HG03457 (cell line): ENCODE measurements around the gene MEGF11.
"Not testable (repeated sequence)": the region's sequence is repeated elsewhere in the genome, so short reads cannot be mapped to it uniquely, and the experiment has no call there.

Experiments
- ATAC-seq: cut with Tn5 transposase; IDR thresholded peaks from one replicate; pipeline ENCODE4 v1.9.1; 2021; ENCODE audit warnings: moderate number of reproducible peaks; ENCODE audit not compliant: unreplicated experiment

The MEGF11 gene

DNA sequence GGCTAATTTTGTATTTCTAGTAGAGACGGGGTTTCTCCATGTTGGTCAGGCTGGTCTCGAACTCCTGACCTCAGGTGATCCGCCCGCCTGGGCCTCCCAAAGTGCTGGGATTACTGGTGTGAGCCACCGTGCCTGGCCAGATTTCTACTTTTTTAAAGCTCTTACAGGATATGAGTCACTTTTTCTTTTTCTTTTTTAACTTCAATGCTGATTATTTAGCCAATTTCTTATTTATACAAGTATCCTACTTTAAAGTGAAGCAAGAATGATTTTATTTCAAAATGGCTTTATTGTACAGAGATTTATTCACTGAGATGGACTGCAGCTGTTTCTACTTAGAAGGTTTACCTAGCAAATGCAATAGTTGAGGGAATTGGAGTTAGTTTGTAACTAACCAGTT, 381.0 kb downstream of the MEGF11 start:
- not testable (repeated sequence) for ATAC-seq

DNA sequence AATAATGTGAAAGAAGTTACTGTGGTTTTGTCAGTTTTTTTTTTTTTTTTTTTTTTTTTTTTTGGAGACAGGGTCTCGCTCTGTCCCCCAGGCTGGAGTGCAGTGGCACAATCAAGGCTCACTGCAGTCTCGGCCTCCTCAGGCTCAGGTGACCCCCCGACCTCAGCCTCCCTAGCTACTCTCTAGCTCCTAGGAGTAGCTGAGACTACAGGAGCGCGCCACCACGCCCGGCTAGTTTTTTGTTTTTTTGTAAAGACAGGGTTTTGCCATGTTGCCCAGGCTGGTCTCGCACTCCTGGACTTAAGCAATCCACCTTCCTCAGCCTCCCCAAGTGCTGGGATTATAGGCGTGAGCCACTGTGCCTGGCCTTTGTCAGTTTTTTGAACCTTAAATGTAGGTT, 381.7 kb downstream of the MEGF11 start:
- not testable (repeated sequence) for ATAC-seq

DNA sequence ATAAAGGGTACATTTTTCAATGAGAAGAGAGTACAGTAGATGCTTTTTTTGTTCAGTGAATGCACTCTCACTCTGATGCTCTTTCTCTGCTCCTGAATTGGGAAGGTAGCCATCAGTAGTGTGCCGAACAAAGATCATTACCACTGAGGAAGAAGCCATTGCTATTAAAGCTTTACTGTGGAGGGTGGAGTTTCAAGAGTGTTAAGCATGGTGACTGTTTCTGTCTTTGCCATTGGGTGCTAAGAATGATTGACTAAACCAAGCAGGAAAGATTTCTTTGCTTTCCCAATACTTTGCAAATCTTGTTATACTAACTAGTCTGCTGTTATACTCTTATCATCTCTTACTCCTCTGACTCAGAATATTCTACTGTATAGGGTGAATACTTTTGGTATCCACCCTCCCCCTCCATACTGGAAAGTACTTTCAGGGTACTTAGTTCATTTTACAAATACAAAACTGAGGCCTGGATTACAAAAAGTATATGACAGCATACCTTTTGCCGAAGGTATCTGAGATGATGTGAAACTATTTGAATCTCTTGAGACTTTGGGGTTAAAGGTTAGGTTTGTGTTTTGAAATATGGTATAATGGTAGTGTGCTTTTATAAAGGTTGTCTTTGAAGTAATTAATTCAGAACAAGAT, 382.5 kb downstream of the MEGF11 start:
- ATAC-seq, result no peak

DNA sequence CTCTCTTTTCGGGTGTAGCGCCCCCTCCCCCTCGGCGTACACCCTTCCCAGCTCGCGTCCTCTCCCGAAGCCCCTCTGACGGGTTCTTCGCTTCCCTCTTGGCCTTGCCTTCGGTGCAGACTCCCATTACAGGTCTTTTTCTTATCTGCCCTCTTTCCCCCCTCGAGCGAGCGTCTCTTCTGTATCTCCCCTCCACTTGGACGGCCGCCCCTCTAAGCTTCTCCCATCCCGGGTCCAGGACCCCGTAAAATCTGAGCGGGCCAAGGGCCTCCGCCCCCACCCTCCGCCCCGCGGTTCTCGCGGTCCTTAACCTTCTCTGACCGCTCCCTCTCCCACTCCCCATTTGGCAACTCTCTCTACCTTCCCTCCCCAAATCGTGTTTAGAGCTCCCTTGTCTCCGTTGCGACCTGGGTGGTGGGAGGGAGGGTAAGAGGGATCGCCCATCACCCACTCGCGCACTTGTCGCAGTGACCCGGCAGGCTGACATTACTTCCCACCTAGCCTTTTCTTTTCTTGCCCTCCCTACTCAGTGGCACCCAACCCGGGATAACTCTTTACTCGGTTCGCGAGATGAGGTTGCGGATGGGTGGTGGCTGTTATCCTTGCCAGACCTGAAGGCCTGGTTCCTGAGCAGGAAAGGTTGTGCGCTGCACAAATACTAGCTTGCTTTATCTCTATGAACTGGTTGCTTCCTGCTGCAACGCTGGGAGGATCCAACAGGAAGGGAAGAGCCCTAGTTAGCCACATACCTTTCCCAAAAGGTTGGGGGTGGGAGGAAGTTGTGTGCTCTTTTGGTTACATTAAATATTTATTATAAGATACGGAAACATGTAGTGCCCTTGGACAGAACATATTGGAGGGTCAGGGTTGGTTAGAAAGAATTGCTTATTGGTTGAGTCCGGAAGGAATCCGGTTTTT, 383.3 kb downstream of the MEGF11 start:
- ATAC-seq, result peak; percentile 2

DNA sequence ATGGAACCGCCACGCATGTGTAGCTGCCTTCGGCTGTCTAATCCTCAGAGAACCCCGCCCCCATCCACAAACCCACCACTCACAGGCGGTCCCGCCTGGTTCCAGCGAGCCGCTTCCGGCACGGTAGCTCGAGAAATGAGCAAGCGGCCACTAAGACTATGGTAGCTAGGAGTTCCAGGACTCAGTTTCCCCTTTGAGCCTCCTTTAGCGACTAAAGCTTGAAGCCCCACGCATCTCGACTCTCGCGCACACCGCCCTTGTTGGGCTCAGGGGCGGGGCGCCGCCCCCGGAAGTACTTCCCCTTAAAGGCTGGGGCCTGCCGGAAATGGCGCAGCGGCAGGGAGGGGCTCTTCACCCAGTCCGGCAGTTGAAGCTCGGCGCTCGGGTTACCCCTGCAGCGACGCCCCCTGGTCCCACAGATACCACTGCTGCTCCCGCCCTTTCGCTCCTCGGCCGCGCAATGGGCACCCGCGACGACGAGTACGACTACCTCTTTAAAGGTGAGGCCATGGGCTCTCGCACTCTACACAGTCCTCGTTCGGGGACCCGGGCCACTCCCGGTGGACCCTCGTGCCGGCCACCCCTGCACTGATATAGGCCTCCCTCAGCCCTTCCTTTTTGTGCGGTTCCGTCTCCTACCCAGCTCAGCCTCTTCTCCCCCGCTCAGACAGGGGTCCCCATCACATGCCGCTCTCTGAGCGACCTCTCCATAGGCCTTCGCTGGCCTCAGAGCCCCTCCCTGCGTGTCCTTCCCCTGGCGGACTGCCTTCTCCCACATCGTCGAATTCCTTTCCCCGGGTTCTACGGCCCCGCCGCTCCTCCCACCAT, 384.2 kb downstream of the MEGF11 start, which contains the start of gene RAB11A:
Gene RAB11A (plus strand): TSS at position 366 of the 828 bp plus-strand sequence. CDS start 95 bp downstream, at position 461.
- ATAC-seq, result peak; percentile 72

DNA sequence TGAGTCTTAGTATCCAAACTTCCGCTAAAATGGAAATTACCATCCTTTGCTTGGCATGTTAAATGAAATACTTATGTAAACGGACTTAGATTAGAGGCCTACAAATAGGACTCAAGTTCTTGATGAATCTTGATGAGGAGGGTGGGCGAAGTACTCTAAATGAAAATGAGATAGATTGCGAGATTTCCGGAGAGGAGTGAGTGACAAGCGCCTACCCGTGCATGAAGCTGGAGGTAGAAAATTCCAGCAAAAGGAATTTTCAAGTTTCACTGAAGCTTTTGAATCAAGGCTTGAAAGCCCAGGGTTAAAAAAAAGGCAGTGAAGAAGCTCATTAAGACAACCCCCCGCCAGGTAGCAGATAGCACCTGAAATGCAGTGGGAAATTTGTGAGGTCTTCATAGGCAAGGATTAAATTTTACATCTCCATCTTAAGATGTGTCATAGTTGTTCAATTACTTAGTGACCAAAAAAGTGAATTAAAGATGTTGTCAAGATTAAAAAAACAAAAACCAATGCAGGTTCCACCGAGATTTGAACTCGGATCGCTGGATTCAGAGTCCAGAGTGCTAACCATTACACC, 384.9 kb downstream of the MEGF11 start:
- no peak for ATAC-seq

DNA sequence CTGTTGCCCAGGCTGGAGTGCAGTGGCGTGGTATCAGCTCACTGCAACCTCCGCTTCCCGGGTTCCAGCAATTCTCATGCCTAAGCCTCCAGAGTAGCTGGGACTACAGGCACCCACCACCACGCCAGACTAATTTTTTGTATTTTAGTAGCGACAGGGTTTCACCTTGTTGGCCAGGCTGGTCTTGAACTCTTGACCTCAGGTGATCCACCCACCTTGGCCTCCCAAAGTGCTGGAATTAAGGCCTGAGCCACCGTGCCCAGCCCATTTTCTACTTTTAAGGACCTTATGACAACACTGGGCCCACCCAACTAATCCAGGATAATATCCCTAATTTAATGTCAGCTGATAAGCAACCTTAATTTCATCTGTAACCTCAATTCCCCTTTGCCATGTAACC, 385.6 kb downstream of the MEGF11 start:
- not testable (repeated sequence) for ATAC-seq

DNA sequence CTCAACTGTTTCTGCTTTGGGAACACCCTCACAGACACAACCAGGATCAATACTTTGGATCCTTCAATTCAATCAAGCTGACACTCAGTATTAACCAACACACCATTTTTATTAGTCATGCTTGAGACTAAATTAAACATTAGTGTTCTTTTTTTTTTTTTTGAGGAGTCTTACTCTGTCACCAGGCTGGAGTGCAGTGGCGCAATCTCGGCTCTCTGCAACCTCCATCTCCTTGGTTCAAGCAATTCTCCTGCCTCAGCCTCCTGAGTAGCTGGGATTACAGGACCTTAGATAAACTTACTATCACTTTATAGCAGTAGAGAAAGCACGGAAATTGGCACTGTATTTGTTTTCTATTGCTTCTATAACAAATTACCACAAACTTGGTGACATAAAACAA, 386.3 kb downstream of the MEGF11 start:
- no peak for ATAC-seq

DNA sequence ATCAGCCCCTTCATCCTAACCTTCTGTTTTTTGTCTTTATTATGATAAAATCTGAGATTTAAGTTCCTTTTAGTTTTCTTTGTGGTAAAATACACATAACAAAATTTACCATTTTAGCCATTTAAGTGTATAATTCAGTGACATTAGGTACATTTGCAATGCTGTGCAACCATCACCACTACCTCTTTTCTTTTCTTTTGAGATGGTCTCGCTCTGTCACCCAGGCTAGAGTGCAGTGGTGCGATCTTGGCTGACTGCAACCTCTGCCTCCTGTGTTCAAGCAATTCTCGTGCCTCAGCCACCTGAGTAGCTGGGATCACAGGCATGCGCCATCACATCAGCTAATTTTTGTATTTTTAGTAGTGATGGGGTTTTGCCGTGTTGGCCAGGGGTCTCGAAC, 390.4 kb downstream of the MEGF11 start:
- ATAC-seq, result no peak

DNA sequence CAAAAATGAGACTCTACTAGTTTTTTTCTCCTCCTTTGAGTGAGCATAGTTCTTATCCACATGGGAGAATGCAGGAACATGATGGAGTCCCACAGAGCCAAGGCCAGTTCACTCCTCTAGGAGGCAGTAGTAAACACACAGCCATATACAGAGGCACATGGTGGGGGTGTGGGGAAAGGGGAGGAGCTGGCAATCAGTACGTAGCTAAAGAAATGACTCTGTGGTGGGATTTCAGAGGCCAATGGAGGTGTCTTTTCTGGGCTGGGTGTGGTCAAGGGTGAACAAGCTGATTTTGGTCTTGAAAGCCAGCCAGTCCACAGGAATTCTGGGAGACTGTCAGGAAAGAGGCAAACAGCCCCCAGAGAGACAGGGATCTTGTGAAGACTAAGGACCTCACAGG, 390.9 kb downstream of the MEGF11 start:
- no peak for ATAC-seq

DNA sequence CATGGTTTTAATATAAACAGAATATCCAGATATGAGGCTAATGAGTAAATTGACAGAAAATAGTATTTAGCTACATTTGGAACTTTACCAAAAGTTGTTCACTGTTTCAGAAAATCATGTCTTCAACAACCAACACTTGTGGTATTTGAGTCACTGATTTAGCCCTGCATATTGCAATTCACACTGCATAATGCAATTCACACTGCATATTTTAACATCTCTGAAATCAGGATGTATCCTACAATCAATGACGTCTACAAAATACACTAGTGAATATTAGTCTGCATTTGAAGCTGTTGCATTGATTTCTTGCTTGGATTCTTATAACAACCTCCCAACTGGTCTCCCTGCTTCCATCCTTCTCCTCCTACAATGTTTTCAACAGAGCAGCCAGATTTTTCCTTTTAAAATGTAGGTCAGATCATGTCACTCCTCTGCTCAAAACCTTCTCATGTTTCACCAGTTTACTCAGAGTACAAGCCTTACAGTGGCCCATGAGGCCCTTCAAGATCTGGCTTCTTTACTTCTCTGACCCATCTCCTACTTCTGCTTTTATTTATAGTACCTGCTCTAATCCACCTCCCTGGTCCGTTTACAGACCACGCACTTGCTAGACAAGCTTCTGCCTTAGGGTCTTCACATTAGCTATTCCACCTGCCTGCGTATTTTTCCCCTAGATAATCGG, 395.7 kb downstream of the MEGF11 start:
- no peak for ATAC-seq

DNA sequence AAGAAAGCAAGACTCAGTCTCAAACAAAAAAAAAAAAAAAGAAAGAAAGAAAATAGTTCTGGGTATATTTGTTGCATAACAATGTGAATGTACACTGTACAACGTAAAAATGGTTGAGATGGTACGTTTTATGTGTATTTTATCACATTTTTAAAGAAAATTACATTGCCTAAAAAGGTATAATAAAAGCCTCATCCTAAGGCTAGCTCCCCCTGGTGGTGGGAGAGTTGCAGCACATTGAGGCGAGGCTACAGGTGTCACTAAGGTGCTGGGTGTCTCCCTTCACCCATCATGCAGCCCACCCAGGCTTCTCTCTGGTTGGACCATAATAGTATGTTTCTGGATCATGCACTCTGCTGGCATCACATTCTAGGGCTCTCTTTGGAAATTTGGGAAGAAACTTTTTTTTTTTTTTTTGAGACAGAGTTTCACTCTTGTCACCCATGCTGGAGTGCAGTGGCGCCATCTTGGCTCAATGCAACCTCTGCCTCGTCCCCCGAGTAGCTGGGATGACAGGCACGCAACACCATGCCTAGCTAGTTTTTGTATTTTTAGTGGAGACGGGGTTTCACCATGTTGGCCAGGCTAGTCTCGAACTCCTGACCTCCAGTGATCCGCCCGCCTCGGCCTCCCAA, 396.6 kb downstream of the MEGF11 start:
- no peak for ATAC-seq

DNA sequence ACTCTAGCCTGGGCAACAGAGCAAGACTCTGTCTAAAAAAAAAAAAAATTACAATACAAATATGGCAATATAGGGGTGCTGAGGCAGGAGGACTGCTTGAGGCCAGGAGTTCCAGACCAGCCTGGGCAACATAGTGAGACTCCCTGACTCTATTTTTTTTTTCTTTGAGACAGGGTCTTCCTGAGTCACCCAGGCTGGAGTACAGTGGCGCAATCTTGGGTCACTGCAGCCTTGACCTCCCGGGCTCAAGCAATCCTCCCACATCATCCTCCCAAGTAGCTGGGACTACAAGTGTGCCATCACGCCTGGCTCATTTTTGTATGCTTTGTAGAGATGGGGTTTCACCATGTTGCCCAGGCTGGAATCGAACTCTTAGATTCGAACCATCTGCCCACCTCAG, 401.6 kb downstream of the MEGF11 start:
- ATAC-seq, result no peak

DNA sequence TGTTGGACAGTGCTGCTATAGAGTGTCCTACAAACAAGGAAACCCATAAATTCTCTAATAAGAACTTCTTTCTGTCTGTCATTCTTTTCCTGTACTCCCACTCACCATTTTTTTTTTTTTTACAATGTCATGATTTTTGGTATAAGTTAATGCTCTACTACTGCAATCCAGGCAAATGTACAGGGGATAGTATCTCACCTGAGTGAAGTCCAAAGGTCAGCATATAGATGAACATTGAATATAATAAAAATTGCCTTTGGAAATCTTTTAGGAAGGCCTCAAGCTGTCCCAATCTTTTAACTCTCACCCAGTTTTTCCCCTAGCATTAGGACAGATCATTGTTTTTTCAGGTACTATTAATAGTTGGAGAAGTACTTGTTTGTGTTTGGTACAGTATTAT, 405.6 kb downstream of the MEGF11 start:
- no peak for ATAC-seq

DNA sequence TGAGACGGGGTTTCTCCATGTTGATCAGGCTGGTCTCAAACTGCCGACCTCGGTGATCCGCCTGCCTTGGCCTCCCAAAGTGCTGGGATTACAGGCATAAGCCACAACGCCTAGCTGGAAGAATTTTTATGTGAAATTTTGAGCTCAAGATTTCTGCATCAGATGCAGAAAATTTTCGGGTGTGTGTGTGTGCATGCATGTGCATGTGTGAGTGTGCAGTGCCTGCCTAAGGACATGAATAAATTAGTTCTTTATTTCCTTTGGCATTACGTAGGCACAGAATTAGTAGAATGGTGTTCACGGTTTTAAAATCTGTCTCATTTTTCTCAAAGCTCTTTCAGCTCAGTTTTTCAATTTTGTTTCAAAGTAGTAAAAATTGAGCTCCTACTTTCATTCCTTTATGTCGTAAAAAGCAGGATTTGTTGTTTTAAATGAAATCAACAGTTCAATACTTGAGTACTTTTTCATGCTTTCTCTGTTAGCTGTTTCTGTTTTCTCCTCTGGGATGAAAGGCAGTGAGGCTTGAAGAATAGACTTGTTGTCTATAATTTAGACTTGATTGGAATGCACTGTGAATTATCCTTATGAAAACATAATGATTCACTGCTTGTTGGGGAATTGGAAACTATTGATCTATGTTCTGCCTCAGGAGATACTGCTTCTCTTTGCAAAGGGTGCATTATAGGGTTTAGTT, 407.6 kb downstream of the MEGF11 start:
- no peak for ATAC-seq
